Caco-2 (cell line): ENCODE measurements around the gene MRPL17. TPM values are rescaled to one million over a fixed set of nuclear protein-coding genes. Genes with fewer than 3 reads are reported as not detected.

Experiments used
- BruUV-seq: library from RNA; stranded (reverse); fragments of 400-500 nt; replicated peaks from 2 replicates; lab custom pipeline; 2021; lab: Mats Ljungman, UMichigan
- CTCF ChIA-PET: fragments of 300-600 bp; sonication (Branson Sonifier 250); formaldehyde crosslinking; loops from one replicate; lab custom pipeline; 2022; ENCODE audit warnings: antibody characterized with exemption; lab: Charles Lee
- POLR2A ChIA-PET: fragments of 300-600 bp; sonication (Branson Sonifier 250); formaldehyde crosslinking; loops from one replicate; lab custom pipeline; 2022; ENCODE audit warnings: antibody characterized with exemption; lab: Charles Lee
- DNase-seq, 2 experiments: peaks; one replicate each; pipeline versions ENCODE4 v3.0.0 to v3.0.0-alpha.2; 2020 to 2022
- H3K27me3 ChIP-seq: replicated peaks from 2 replicates; pipeline ENCODE4 v1.6.0; 2011; ENCODE audit warnings: low read length; ENCODE audit not compliant: control insufficient read depth, insufficient read depth
- H3K36me3 ChIP-seq: 2 replicates; pipeline ENCODE4 v1.5.1; 2011; ENCODE audit warnings: low read length; ENCODE audit not compliant: control insufficient read depth, insufficient read depth
- H3K4me1 ChIP-seq: fragments of 250-450 bp; sonication (Bioruptor Pico); 2 replicates; pipeline ENCODE4 v1.5.1; 2020; ENCODE audit warnings: mild to moderate bottlenecking
- H3K4me3 ChIP-seq: 2 replicates; pipeline ENCODE4 v1.5.1; 2011; ENCODE audit warnings: low read depth, mild to moderate bottlenecking, control low read depth, low read length
- H3K9me3 ChIP-seq: fragments of 250-450 bp; sonication (Bioruptor Pico); 2 replicates; pipeline ENCODE4 v1.5.1; 2020; ENCODE audit warnings: mild to moderate bottlenecking, moderate library complexity
- H3K27ac Mint-ChIP-seq: one replicate; pipeline ENCODE4 v1.8.0; 2022; ENCODE audit warnings: mixed read lengths; ENCODE audit not compliant: unreplicated experiment
- H3K27me3 Mint-ChIP-seq: one replicate; pipeline ENCODE4 v1.8.0; 2022; ENCODE audit warnings: mixed read lengths; ENCODE audit not compliant: insufficient read depth, unreplicated experiment
- H3K36me3 Mint-ChIP-seq: one replicate; pipeline ENCODE4 v1.8.0; 2022; ENCODE audit warnings: mild to moderate bottlenecking, mixed read lengths; ENCODE audit not compliant: insufficient read depth, unreplicated experiment
- H3K4me1 Mint-ChIP-seq: one replicate; pipeline ENCODE4 v1.8.0; 2022; ENCODE audit warnings: low read depth, mixed read lengths; ENCODE audit not compliant: unreplicated experiment
- H3K4me3 Mint-ChIP-seq: one replicate; pipeline ENCODE4 v1.8.0; 2022; ENCODE audit warnings: mild to moderate bottlenecking, moderate library complexity, mixed read lengths; ENCODE audit not compliant: unreplicated experiment
- H3K9me3 Mint-ChIP-seq: one replicate; pipeline ENCODE4 v1.8.0; 2022; ENCODE audit warnings: mixed read lengths; ENCODE audit not compliant: unreplicated experiment
- CTCF ChIP-seq, 2 experiments: fragments of 200-600 bp in 1 of 2; IDR thresholded peaks; 1 replicate in 1 of 2; 2 replicates in 1 of 2; pipeline versions ENCODE4 v1.5.1 to v1.8.0; 2011 to 2022; ENCODE audit warnings: antibody characterized with exemption in 1 of 2, control low read depth in 1 of 2, inconsistent platforms in 1 of 2, low read depth in 1 of 2, low read length in 1 of 2, mild to moderate bottlenecking in 1 of 2, moderate library complexity in 1 of 2; ENCODE audit not compliant: insufficient read depth in 1 of 2, severe bottlenecking in 1 of 2, unreplicated experiment in 1 of 2
- intact Hi-C: fragments of 100-400 bp; cut with micrococcal nuclease; formaldehyde crosslinking; loops from one replicate; pipeline ENCODE4 v1.10.0; 2022; ENCODE audit not compliant: unreplicated experiment
- total RNA-seq: library from RNA; stranded (reverse); gene quantifications from 2 replicates; pipeline ENCODE4 v1.2.3, GENCODE V29; 2022

The MRPL17 gene
- total RNA-seq, 1 experiment from 2014 or later: 60.8 TPM

- Mint-ChIP-seq H3K4me1 (no peaks in the 10 kb centered on the region), H3K27ac (no peak overlapping the region), H3K36me3 (no peaks in the 10 kb centered on the region), H3K9me3 (no peaks in the 10 kb centered on the region), H3K4me3 (no peak overlapping the region), H3K27me3 (no peaks in the 10 kb centered on the region)
- intact Hi-C loops: no loop called here
- Histone ChIP-seq H3K36me3 (no peaks in the 10 kb centered on the region), H3K4me3 (no peak overlapping the region), H3K9me3 (no peaks in the 10 kb centered on the region), H3K4me1 (peaks cover 8% of the 10 kb centered on the region; the same call in 1 of the 2 replicates), H3K27me3 (0 out of 2 replicates have a peak, but pooled peaks cover 1% of the 10 kb centered on the region)
- CTCF ChIA-PET: no interaction called here
- POLR2A ChIA-PET: interaction anchor here (0.7 kb wide), 1 partner anchor 32 kb away, joined by 3 read pairs; no protein-coding TSS in a partner anchor
- TF ChIP-seq CTCF (IDR thresholded peaks at IDR 0.05; ENCODE audit: insufficient read depth in 1 of 2, low read depth in 1 of 2, low read length in 1 of 2, severe bottlenecking in 1 of 2, unreplicated experiment in 1 of 2): no peak
- DNase-seq: no peak
- no TSS peak for BruUV-seq
Measured at GRCh38 chr11:6650104-6650503, 33.0 kb downstream of the MRPL17 start.

GRCh38 chr11:6648501-6648900 is 34.6 kb downstream of the MRPL17 start:
- no peaks in the 10 kb centered on the region for H3K36me3 ChIP-seq
- H3K4me3 ChIP-seq: no peak overlapping the region
- H3K27me3 ChIP-seq: no peaks in the 10 kb centered on the region
- DNase-seq: no peak
- no peaks in the 10 kb centered on the region for H3K9me3 ChIP-seq
- intact Hi-C loops: no loop called here
- H3K36me3 Mint-ChIP-seq: no peaks in the 10 kb centered on the region
- H3K4me1 ChIP-seq: peaks cover 8% of the 10 kb centered on the region; the same call in 1 of the 2 replicates
- CTCF ChIA-PET: interaction anchor here (0.5 to 0.7 kb wide), 3 partner anchors 23 to 58 kb away, joined by 3 read pairs; no protein-coding TSS in a partner anchor
- TF ChIP-seq CTCF (IDR thresholded peaks at IDR 0.05; ENCODE audit: insufficient read depth in 1 of 2, low read depth in 1 of 2, low read length in 1 of 2, severe bottlenecking in 1 of 2, unreplicated experiment in 1 of 2): no peak
- no peak overlapping the region for H3K4me3 Mint-ChIP-seq
- H3K9me3 Mint-ChIP-seq: no peaks in the 10 kb centered on the region
- no TSS peak for BruUV-seq
- no peaks in the 10 kb centered on the region for H3K27me3 Mint-ChIP-seq
- H3K4me1 Mint-ChIP-seq: no peaks in the 10 kb centered on the region
- POLR2A ChIA-PET: no interaction called here
- H3K27ac Mint-ChIP-seq: no peak overlapping the region

- H3K36me3 Mint-ChIP-seq: no peaks in the 10 kb centered on the region
- POLR2A ChIA-PET: no interaction called here
Measured at GRCh38 chr11:6647836-6648235, 35.3 kb downstream of the MRPL17 start.

More at GRCh38 chr11:6647836-6648235, 35.3 kb downstream of the MRPL17 start:
- no peak overlapping the region for H3K4me3 Mint-ChIP-seq
- H3K9me3 Mint-ChIP-seq: no peaks in the 10 kb centered on the region
- no TSS peak for BruUV-seq
- Histone ChIP-seq H3K36me3 (no peaks in the 10 kb centered on the region), H3K9me3 (no peaks in the 10 kb centered on the region), H3K4me1 (peaks cover 8% of the 10 kb centered on the region; the same call in 1 of the 2 replicates), H3K4me3 (no peak overlapping the region), H3K27me3 (no peaks in the 10 kb centered on the region; the same call in 1 of the 2 replicates)
- intact Hi-C loops: no loop called here
- no peak for DNase-seq
- no peak for TF ChIP-seq CTCF (IDR thresholded peaks at IDR 0.05; ENCODE audit: insufficient read depth in 1 of 2, low read depth in 1 of 2, low read length in 1 of 2, severe bottlenecking in 1 of 2, unreplicated experiment in 1 of 2)
- CTCF ChIA-PET: interaction anchor here (0.7 kb wide), 1 partner anchor 35 kb away, joined by 4 read pairs; the partner anchor contains the start of gene MRPL17
- H3K27ac Mint-ChIP-seq: no peak overlapping the region
- no peaks in the 10 kb centered on the region for H3K27me3 Mint-ChIP-seq
- no peaks in the 10 kb centered on the region for H3K4me1 Mint-ChIP-seq
